SK-N-SH (cell line): ENCODE data around the gene SHISA5. TPM values are rescaled to one million over a fixed set of nuclear protein-coding genes. Genes with fewer than 3 reads are reported as not detected.
A peak's percentile ranks its signal among the peaks of the same experiment; 100 is the strongest.

Source experiments
- CTCF ChIA-PET: fragments of 300-600, 350-600 bp; formaldehyde crosslinking; extraction: SDS; loops from one replicate; lab custom pipeline; 2021; lab: Yijun Ruan, JAX
- POLR2A ChIA-PET: fragments of 350-600 bp; sonication (Branson Sonifier 250); formaldehyde crosslinking; extraction: SDS; loops from one replicate; lab custom pipeline; 2020; ENCODE audit warnings: antibody characterized with exemption, inconsistent platforms; lab: Yijun Ruan, JAX
- DNase-seq: peaks from one replicate; pipeline ENCODE4 v3.0.0; 2012
- H2AFZ ChIP-seq: fragments of 200-600 bp; sonication (generic); 2 replicates; pipeline ENCODE4 v1.8.1; 2016; ENCODE audit warnings: antibody characterized with exemption, mild to moderate bottlenecking, low read depth
- H3F3A ChIP-seq: fragments of 200-600 bp; sonication (generic); replicated peaks from 2 replicates; pipeline ENCODE3; 2016; ENCODE audit warnings: antibody characterized with exemption, mild to moderate bottlenecking; ENCODE audit not compliant: insufficient read depth
- H3K27ac ChIP-seq, 2 experiments: fragments of 200-500 bp in 1 of 2; fragments of 200-600 bp in 1 of 2; sonication (Bioruptor generic) in 1 of 2; sonication (generic), shearing (Covaris generic) in 1 of 2; 2 replicates each; pipeline versions ENCODE4 v1.5.1 to v1.6.1; 2014 to 2016; ENCODE audit warnings: low read depth in 2 of 2, inconsistent platforms in 1 of 2, low read length in 1 of 2, mild to moderate bottlenecking in 1 of 2, mixed read lengths in 1 of 2
- H3K27me3 ChIP-seq: fragments of 200-600 bp; sonication (generic), shearing (Covaris generic); 2 replicates; pipeline ENCODE4 v1.6.1; 2016; ENCODE audit warnings: mixed run types; ENCODE audit not compliant: insufficient read depth
- H3K36me3 ChIP-seq, 2 experiments: fragments of 200-500 bp in 1 of 2; fragments of 200-600 bp in 1 of 2; sonication (Bioruptor generic) in 1 of 2; sonication (generic) in 1 of 2; replicated peaks in 1 of 2; 2 replicates each; pipeline versions ENCODE3 to v1.5.1; 2014 to 2016; ENCODE audit warnings: low read length in 1 of 2, mild to moderate bottlenecking in 1 of 2; ENCODE audit not compliant: insufficient read depth in 2 of 2, control insufficient read depth in 1 of 2
- H3K4me1 ChIP-seq, 2 experiments: fragments of 200-500 bp in 1 of 2; fragments of 200-600 bp in 1 of 2; sonication (Bioruptor generic) in 1 of 2; sonication (generic), shearing (Covaris generic) in 1 of 2; 2 replicates each; pipeline versions ENCODE4 v1.5.1 to v1.6.1; 2014 to 2016; ENCODE audit warnings: low read depth in 1 of 2, low read length in 1 of 2, mixed run types in 1 of 2; ENCODE audit not compliant: insufficient read depth in 2 of 2, control insufficient read depth in 1 of 2
- H3K4me2 ChIP-seq: fragments of 200-600 bp; sonication (generic), shearing (Covaris generic); 2 replicates; pipeline ENCODE4 v1.6.1; 2017; ENCODE audit warnings: mixed run types
- H3K4me3 ChIP-seq, 2 experiments: fragments of 200-500 bp in 1 of 2; fragments of 200-600 bp in 1 of 2; sonication (Bioruptor generic) in 1 of 2; sonication (generic), shearing (Covaris generic) in 1 of 2; 2 replicates each; pipeline versions ENCODE4 v1.5.1 to v1.8.1; 2014 to 2016; ENCODE audit warnings: low read depth in 2 of 2, inconsistent platforms in 1 of 2, low read length in 1 of 2, mild to moderate bottlenecking in 1 of 2, mixed read lengths in 1 of 2, moderate library complexity in 1 of 2
- H3K79me2 ChIP-seq: fragments of 200-600 bp; sonication (generic); 2 replicates; pipeline ENCODE4 v1.8.1; 2017; ENCODE audit warnings: mild to moderate bottlenecking; ENCODE audit not compliant: insufficient read depth
- H3K9ac ChIP-seq: fragments of 200-600 bp; sonication (generic); 2 replicates; pipeline ENCODE4 v1.6.1; 2017; ENCODE audit warnings: mixed run types
- H3K9me2 ChIP-seq: fragments of 200-600 bp; sonication (generic); 2 replicates; pipeline ENCODE4 v1.6.1; 2017; ENCODE audit warnings: mixed run types
- H3K9me3 ChIP-seq: fragments of 200-600 bp; sonication (generic); 2 replicates; pipeline ENCODE4 v1.6.1; 2017; ENCODE audit warnings: mixed run types, mild to moderate bottlenecking, moderate library complexity
- H4K20me1 ChIP-seq: fragments of 200-600 bp; sonication (generic); 2 replicates; pipeline ENCODE4 v1.6.1; 2017; ENCODE audit warnings: mild to moderate bottlenecking, mixed run types; ENCODE audit not compliant: insufficient read depth
- CHD2 ChIP-seq: fragments of 150-350 bp; IDR thresholded peaks from 2 replicates; pipeline ENCODE4 v1.6.1; 2018; ENCODE audit warnings: low read length; ENCODE audit not compliant: partially characterized antibody
- EP300 ChIP-seq, 2 experiments: IDR thresholded peaks; 2 replicates each; pipeline versions ENCODE4 v1.4.0 to v1.6.1; 2012; ENCODE audit warnings: borderline replicate concordance in 1 of 2, low read depth in 1 of 2, low read length in 1 of 2
- EZH2phosphoT487 ChIP-seq: fragments of 200-600 bp; sonication (generic); IDR thresholded peaks from 2 replicates; pipeline ENCODE4 v1.6.1; 2017; ENCODE audit warnings: low read depth, mixed run types, mild to moderate bottlenecking, antibody characterized with exemption, moderate library complexity, borderline replicate concordance
- FOXM1 ChIP-seq: IDR thresholded peaks from 2 replicates; pipeline ENCODE4 v1.4.0; 2012; ENCODE audit warnings: low read depth, mild to moderate bottlenecking
- GATA2 ChIP-seq: sonication (generic); formaldehyde crosslinking; IDR thresholded peaks from 2 replicates; pipeline ENCODE4 v1.5.0; 2020; ENCODE audit warnings: mild to moderate bottlenecking, missing genetic modification reagents
- JUND ChIP-seq: IDR thresholded peaks from 2 replicates; pipeline ENCODE4 v1.4.0; 2012
- MXI1 ChIP-seq: IDR thresholded peaks from 2 replicates; pipeline ENCODE4 v1.6.1; 2012; ENCODE audit warnings: mild to moderate bottlenecking, low read depth, low read length, improper control_type of control experiment
- NFIC ChIP-seq: IDR thresholded peaks from 2 replicates; pipeline ENCODE4 v1.4.0; 2012; ENCODE audit warnings: borderline replicate concordance
- NRF1 ChIP-seq: IDR thresholded peaks from 2 replicates; pipeline ENCODE4 v1.6.1; 2012; ENCODE audit warnings: low read depth, mild to moderate bottlenecking, low read length
- POLR2AphosphoS5 ChIP-seq: IDR thresholded peaks from 2 replicates; pipeline ENCODE4 v1.6.1; 2012; ENCODE audit warnings: low read depth, low read length
- RAD21 ChIP-seq: IDR thresholded peaks from 2 replicates; pipeline ENCODE4 v1.6.1; 2012; ENCODE audit warnings: mild to moderate bottlenecking, low read length
- RFX5 ChIP-seq: IDR thresholded peaks from 2 replicates; pipeline ENCODE4 v1.6.1; 2012; ENCODE audit warnings: mild to moderate bottlenecking, improper control_type of control experiment, low read length
- RXRA ChIP-seq: IDR thresholded peaks from 2 replicates; pipeline ENCODE4 v1.4.0; 2012; ENCODE audit warnings: low read depth, mild to moderate bottlenecking, borderline replicate concordance
- TCF12 ChIP-seq: IDR thresholded peaks from 2 replicates; pipeline ENCODE4 v1.4.0; 2012
- WGBS: methylation state at CpG from one replicate; pipeline ENCODE4 v1.1.6; 2017; ENCODE audit warnings: low lambda C conversion rate; 5-methylcytosine and 5-hydroxymethylcytosine counted together
- polyA plus RNA-seq, 3 experiments: library from polyadenylated mRNA; depleted of rRNA; stranded (reverse); fragments of >200 nt; gene quantifications; 2 replicates each; pipeline ENCODE4 v1.2.3, GENCODE V29; 2012
- TF ChIP-seq, protein P1 (sequence below): fragments of 150-350 bp; IDR thresholded peaks from 2 replicates; pipeline ENCODE4 v1.6.1; 2016; ENCODE audit warnings: mild to moderate bottlenecking, low read depth, low read length
- TF ChIP-seq, protein P2 (sequence below): fragments of 150-350 bp; IDR thresholded peaks from 2 replicates; pipeline ENCODE4 v1.6.1; 2017; ENCODE audit warnings: antibody characterized with exemption, low read length, low read depth, borderline replicate concordance
- TF ChIP-seq, protein P3 (sequence below): IDR thresholded peaks from 2 replicates; pipeline ENCODE4 v1.4.0; 2012; ENCODE audit warnings: low read depth, borderline replicate concordance
- TF ChIP-seq, protein P4 (sequence below): IDR thresholded peaks from 2 replicates; pipeline ENCODE4; 2012
- TF ChIP-seq, protein P5 (sequence below): fragments of 200-600 bp; sonication (generic); IDR thresholded peaks from 2 replicates; pipeline ENCODE4 v1.6.1; 2017; ENCODE audit warnings: antibody characterized with exemption, mild to moderate bottlenecking, moderate library complexity

SHISA5 gene
- polyA plus RNA-seq, 1 of the 3 experiments (the other 2 are of a cell fraction), result 194 TPM

DNA sequence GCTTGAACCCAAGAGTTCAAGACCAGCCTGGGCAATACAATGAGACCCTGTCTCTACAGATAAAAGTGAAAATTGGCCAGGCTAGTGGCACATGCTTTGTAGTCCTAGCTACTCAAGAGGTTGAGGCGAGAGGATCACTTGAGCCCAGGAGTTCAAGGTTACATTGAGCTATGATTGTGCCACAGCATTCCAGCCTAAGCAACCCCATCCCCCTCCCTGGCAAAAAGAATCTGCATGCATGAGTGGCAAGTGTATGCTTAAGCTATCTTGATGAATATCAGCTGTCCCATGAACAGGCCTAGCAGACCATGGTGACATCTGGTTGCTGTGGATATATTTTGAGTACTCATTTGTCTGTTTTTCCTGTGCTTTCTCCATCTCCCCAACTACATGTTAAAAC lies 52.7 kb downstream of the SHISA5 start:
- no CpG with 5 or more reads among the region's 1 CpG for WGBS
- CTCF ChIA-PET, result interaction anchor here (1.0 to 4.1 kb wide), 4 partner anchors 13 to 98 kb away, joined by 3 to 25 read pairs (median 5); no protein-coding TSS in a partner anchor
- POLR2A ChIA-PET, result interaction anchor here (0.7 to 1.5 kb wide), 3 partner anchors 8 to 13 kb away, joined by 3 to 5 read pairs (median 4); partner anchors contain the start of genes CCDC51 and TMA7

DNA sequence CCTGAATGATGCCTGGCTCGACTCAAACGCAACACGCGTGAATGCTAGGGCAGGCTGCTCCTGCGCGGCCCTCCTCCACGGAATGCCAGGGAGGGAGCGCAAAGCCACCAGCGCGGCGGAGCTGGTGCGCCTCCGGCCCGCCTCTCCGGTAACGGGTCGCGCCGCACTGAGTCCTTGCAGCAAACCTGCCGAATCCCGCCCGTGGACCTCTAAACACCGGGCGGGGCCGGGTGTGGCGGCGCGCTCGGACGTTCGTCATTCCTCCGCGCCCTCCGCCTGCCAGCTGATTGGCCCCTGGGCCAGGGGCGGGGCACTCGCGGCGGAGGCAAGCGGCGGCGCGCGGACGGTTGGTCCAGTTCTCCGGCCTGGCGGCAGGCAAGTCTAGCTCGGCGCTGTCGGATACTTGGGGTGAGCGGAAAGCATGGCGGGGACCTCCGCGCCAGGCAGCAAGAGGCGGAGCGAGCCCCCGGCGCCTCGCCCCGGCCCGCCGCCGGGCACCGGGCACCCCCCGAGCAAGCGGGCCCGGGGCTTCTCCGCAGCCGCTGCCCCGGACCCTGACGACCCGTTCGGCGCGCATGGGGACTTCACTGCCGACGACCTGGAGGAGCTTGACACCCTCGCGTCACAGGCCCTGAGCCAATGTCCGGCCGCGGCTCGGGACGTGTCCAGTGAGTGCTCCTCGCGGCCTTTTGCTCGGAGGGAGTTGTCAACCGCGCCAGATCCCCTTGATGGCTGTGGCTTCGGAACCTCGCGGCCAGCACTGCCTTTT lies 57.4 kb downstream of the SHISA5 start, which contains the start of gene ATRIP:
TSS of gene ATRIP (plus strand) at position 313 of the 769 bp plus-strand sequence. CDS start at position 422, 109 bp downstream.
- Histone ChIP-seq H3K4me1 (peaks cover 5 to 18% of the 10 kb centered on the region in 2 experiments), H3K9ac (peak within 1 kb of the TSS; percentile 88), H3K9me3 (no peaks in the 10 kb centered on the region), H3K36me3 (peaks cover 19 to 29% of the 10 kb centered on the region in 2 experiments), H4K20me1 (peaks cover 4% of the 10 kb centered on the region), H3K9me2 (no peaks in the 10 kb centered on the region), H3K4me2 (peak within 1 kb of the TSS; percentile 78), H2AFZ (peak within 1 kb of the TSS; percentile 85), H3K27me3 (no peaks in the 10 kb centered on the region), H3F3A (peaks cover 31% of the 10 kb centered on the region), H3K4me3 (peak within 1 kb of the TSS; percentile 77 to 97), H3K79me2 (peaks cover 56% of the 10 kb centered on the region), H3K27ac (peak within 1 kb of the TSS; percentile 68 to 74)
- POLR2A ChIA-PET, result interaction anchor here (0.5 to 2.1 kb wide), 14 partner anchors 10 to 681 kb away, joined by 3 to 7 read pairs (median 4); partner anchors contain the start of genes CDC25A, PFKFB4 and ZNF589
- DNase-seq, result peak; percentile 98
- whole genome bisulfite sequencing, result under 1% methylated on average over 31 of the region's 91 CpGs
- CTCF ChIA-PET, result interaction anchor here (0.8 to 6.6 kb wide), 14 partner anchors 11 to 252 kb away, joined by 3 to 57 read pairs (median 4); partner anchors contain the start of gene CELSR3
- TF ChIP-seq TCF12 (no peak), JUND (no peak), EZH2phosphoT487 (no peak), RFX5 (no peak), CHD2 (peak; percentile 20), EP300 (IDR thresholded peaks at IDR 0.05; ENCODE audit: borderline replicate concordance in 1 of 2, low read depth in 1 of 2, low read length in 1 of 2) (no peak), RAD21 (no peak), NFIC (no peak), NRF1 (no peak), GATA2 (CRISPR knock-in tag) (no peak), FOXM1 (no peak), MXI1 (peak; percentile 86), POLR2AphosphoS5 (peak; percentile 93)
- TF ChIP-seq, protein P1, sequence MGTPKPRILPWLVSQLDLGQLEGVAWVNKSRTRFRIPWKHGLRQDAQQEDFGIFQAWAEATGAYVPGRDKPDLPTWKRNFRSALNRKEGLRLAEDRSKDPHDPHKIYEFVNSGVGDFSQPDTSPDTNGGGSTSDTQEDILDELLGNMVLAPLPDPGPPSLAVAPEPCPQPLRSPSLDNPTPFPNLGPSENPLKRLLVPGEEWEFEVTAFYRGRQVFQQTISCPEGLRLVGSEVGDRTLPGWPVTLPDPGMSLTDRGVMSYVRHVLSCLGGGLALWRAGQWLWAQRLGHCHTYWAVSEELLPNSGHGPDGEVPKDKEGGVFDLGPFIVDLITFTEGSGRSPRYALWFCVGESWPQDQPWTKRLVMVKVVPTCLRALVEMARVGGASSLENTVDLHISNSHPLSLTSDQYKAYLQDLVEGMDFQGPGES, result peak; percentile 45; the same call in 1 of the 2 replicates
- TF ChIP-seq, protein P2, sequence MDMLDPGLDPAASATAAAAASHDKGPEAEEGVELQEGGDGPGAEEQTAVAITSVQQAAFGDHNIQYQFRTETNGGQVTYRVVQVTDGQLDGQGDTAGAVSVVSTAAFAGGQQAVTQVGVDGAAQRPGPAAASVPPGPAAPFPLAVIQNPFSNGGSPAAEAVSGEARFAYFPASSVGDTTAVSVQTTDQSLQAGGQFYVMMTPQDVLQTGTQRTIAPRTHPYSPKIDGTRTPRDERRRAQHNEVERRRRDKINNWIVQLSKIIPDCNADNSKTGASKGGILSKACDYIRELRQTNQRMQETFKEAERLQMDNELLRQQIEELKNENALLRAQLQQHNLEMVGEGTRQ, result no peak
- TF ChIP-seq, protein P3, sequence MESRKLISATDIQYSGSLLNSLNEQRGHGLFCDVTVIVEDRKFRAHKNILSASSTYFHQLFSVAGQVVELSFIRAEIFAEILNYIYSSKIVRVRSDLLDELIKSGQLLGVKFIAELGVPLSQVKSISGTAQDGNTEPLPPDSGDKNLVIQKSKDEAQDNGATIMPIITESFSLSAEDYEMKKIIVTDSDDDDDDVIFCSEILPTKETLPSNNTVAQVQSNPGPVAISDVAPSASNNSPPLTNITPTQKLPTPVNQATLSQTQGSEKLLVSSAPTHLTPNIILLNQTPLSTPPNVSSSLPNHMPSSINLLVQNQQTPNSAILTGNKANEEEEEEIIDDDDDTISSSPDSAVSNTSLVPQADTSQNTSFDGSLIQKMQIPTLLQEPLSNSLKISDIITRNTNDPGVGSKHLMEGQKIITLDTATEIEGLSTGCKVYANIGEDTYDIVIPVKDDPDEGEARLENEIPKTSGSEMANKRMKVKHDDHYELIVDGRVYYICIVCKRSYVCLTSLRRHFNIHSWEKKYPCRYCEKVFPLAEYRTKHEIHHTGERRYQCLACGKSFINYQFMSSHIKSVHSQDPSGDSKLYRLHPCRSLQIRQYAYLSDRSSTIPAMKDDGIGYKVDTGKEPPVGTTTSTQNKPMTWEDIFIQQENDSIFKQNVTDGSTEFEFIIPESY, result no peak
- TF ChIP-seq, protein P4, sequence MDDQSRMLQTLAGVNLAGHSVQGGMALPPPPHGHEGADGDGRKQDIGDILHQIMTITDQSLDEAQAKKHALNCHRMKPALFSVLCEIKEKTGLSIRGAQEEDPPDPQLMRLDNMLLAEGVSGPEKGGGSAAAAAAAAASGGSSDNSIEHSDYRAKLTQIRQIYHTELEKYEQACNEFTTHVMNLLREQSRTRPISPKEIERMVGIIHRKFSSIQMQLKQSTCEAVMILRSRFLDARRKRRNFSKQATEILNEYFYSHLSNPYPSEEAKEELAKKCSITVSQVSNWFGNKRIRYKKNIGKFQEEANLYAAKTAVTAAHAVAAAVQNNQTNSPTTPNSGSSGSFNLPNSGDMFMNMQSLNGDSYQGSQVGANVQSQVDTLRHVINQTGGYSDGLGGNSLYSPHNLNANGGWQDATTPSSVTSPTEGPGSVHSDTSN, result no peak
- TF ChIP-seq, protein P5, sequence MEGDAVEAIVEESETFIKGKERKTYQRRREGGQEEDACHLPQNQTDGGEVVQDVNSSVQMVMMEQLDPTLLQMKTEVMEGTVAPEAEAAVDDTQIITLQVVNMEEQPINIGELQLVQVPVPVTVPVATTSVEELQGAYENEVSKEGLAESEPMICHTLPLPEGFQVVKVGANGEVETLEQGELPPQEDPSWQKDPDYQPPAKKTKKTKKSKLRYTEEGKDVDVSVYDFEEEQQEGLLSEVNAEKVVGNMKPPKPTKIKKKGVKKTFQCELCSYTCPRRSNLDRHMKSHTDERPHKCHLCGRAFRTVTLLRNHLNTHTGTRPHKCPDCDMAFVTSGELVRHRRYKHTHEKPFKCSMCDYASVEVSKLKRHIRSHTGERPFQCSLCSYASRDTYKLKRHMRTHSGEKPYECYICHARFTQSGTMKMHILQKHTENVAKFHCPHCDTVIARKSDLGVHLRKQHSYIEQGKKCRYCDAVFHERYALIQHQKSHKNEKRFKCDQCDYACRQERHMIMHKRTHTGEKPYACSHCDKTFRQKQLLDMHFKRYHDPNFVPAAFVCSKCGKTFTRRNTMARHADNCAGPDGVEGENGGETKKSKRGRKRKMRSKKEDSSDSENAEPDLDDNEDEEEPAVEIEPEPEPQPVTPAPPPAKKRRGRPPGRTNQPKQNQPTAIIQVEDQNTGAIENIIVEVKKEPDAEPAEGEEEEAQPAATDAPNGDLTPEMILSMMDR, result no peak

More for the DNA sequence above, 52.7 kb downstream of the SHISA5 start:
- no peak overlapping the region for H3K4me3 ChIP-seq
- TF ChIP-seq TCF12 (no peak), EZH2phosphoT487 (no peak), RXRA (no peak)
- H3K27me3 ChIP-seq, result no peaks in the 10 kb centered on the region
- H3K9me3 ChIP-seq, result no peaks in the 10 kb centered on the region
- H3K9ac ChIP-seq, result no peak overlapping the region
- no peak for DNase-seq
- peaks cover 0 to 7% of the 10 kb centered on the region in 2 experiments; a peak in 2 of 4 replicates for H3K4me1 ChIP-seq
- peaks cover 26 to 37% of the 10 kb centered on the region in 2 experiments for H3K36me3 ChIP-seq
- H3K79me2 ChIP-seq, result peaks cover 28% of the 10 kb centered on the region
- no peak overlapping the region for H3K4me2 ChIP-seq
- H3K9me2 ChIP-seq, result no peaks in the 10 kb centered on the region
- no peaks in the 10 kb centered on the region for H4K20me1 ChIP-seq
- no peak overlapping the region for H3K27ac ChIP-seq
- H2AFZ ChIP-seq, result no peak overlapping the region
- no peaks in the 10 kb centered on the region for H3F3A ChIP-seq
